Urothelium cell line (cell line): ENCODE results near the gene RALA.

Experiments used
- DNase-seq: peaks from one replicate; pipeline ENCODE4 v3.0.0; 2011; ENCODE audit warnings: low spot score, mixed read lengths
- FAIRE-seq: peaks from 2 replicates; lab custom pipeline; 2011; peaks lifted over from hg19 to GRCh38; lab: Jason Lieb, UNC

Gene RALA

GRCh38 chr7:39623047-39623731, at the start of gene RALA:
Gene RALA (plus strand): TSS chr7:39623572. CDS start chr7:39686668, 63,096 bp downstream.
- FAIRE-seq = peak; percentile 5
- DNase-seq = peak; percentile 98

GRCh38 chr7:39574673-39575349, 48.6 kb upstream of the RALA start:
- FAIRE-seq (no peak), DNase-seq (no peak)

GRCh38 chr7:39577229-39577874, 46.0 kb upstream of the RALA start:
- FAIRE-seq (no peak), DNase-seq (no peak)

- peak; percentile 81 for DNase-seq
- FAIRE-seq = peak; percentile 71
Measured at GRCh38 chr7:39580149-39580874, 43.1 kb upstream of the RALA start.

- no peak for DNase-seq
- FAIRE-seq = no peak
Measured at GRCh38 chr7:39582536-39582935, 40.8 kb upstream of the RALA start.

GRCh38 chr7:39583539-39583938, 39.8 kb upstream of the RALA start:
- DNase-seq (no peak), FAIRE-seq (no peak)

- DNase-seq (no peak), FAIRE-seq (peak; percentile 27)
Measured at GRCh38 chr7:39587393-39587792, 36.0 kb upstream of the RALA start.

GRCh38 chr7:39588416-39588815, 35.0 kb upstream of the RALA start:
- FAIRE-seq (no peak), DNase-seq (no peak)

- DNase-seq = peak; percentile 84
- no peak for FAIRE-seq
Measured at GRCh38 chr7:39589323-39590111, 33.9 kb upstream of the RALA start.

GRCh38 chr7:39592586-39592985, 30.8 kb upstream of the RALA start:
- DNase-seq = no peak
- FAIRE-seq = no peak

GRCh38 chr7:39594988-39595620, 28.3 kb upstream of the RALA start:
- FAIRE-seq (no peak), DNase-seq (no peak)

GRCh38 chr7:39602351-39602750, 21.0 kb upstream of the RALA start:
- FAIRE-seq = no peak
- no peak for DNase-seq

GRCh38 chr7:39603924-39604323, 19.4 kb upstream of the RALA start:
- peak; percentile 73 for FAIRE-seq

GRCh38 chr7:39605087-39605486, 18.3 kb upstream of the RALA start:
- DNase-seq = no peak
- peak; percentile 84 for FAIRE-seq

More at GRCh38 chr7:39603924-39604323, 19.4 kb upstream of the RALA start:
- no peak for DNase-seq

- no peak for FAIRE-seq
- DNase-seq = no peak
Measured at GRCh38 chr7:39606352-39606751, 17.0 kb upstream of the RALA start.

- no peak for DNase-seq
Measured at GRCh38 chr7:39606941-39607340, 16.4 kb upstream of the RALA start.

GRCh38 chr7:39607865-39608264, 15.5 kb upstream of the RALA start:
- DNase-seq (no peak), FAIRE-seq (no peak)

More at GRCh38 chr7:39606941-39607340, 16.4 kb upstream of the RALA start:
- no peak for FAIRE-seq

- FAIRE-seq (no peak), DNase-seq (no peak)
Measured at GRCh38 chr7:39608278-39608677, 15.1 kb upstream of the RALA start.

GRCh38 chr7:39609113-39609934, 14.0 kb upstream of the RALA start:
- FAIRE-seq (no peak), DNase-seq (no peak)
